ENCODE results near the gene ADGRF4.

DNA sequence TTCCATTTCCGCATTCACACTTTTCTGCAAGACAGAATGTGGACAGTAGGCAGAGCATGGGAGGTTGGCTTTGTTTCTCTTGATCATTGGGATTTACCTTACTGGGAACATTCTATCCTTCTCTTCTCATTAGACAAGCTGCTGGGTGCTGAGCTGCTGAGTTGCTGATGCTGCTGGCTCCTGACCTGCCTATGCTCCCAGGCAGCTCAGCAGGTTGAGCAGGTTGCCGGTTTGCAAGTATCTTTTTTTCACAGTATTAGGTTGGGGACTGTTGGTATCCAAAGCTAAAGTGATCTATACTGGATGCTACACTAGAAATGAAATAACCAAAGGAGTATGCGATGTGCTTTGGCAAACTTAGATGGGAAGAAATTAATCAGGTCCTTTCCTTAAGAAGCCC is 23.7 kb upstream of the ADGRF4 start:
- TF ChIP-seq POLR2A (IDR thresholded peaks at IDR 0.05; ENCODE audit: low read depth, low read length) (no peak), TAF1 (IDR thresholded peaks at IDR 0.05; ENCODE audit: borderline replicate concordance, low read depth, low read length) (no peak)

All from GM12892 (cell line).